Ecto neural progenitor cell (in vitro differentiated cells): ENCODE measurements around the gene GPALPP1.
"Not testable (repeated sequence)": the region's sequence is repeated elsewhere in the genome, so short reads cannot be mapped to it uniquely, and the experiment has no call there.

Source experiments
- DNase-seq: peaks from one replicate; pipeline ENCODE4 v3.0.0-alpha.2; 2018; ENCODE audit warnings: low spot score

The GPALPP1 gene

GRCh38 chr13:44989071-44989889 lies at the start of gene GPALPP1, which contains the start of gene NUFIP1:
GPALPP1 (plus strand) TSS chr13:44989538; CDS start chr13:44989655, 117 bp downstream.
NUFIP1 (minus strand) TSS chr13:44989471; CDS start chr13:44989436, 35 bp downstream.
- peak; percentile 95 for DNase-seq

DNA sequence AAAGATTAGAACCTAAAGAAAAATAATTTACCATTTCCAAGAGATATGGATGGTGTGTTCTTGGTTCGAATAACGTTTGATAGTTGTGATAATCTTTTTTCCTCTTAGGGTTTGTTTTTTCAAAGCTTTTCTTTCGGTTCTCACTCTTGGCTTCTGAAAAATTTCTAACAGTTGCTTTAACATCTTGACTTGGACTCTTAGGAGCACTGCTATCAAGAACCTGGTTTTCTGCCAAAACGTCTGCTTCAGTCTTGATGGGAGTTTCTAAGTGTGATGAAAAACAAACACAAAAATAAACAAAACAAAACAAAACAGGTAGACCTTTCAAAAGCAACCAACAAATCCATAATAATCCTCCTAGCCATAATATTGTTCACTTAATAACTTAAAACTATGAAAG lies 45.9 kb upstream of the GPALPP1 start:
- not testable (repeated sequence) for DNase-seq

DNA sequence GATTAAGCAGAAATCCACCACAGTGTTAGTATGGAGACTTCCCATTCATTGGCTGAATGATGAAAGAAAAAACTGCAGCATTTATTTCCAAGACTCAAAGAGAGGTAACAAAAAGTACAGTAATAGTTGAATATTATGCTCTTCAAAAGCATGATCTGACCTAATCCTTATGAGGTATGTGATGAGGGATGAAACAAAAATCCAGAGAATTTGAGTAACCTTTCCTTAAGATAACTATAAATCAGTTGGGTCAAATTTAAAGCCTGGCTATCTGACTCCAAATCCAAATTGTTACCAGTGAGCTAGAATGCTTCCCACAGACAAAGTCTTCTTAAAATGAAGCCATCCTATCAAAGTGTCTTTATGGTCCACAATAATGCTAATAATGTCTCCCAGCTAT lies 38.2 kb upstream of the GPALPP1 start:
- DNase-seq: no peak

DNA sequence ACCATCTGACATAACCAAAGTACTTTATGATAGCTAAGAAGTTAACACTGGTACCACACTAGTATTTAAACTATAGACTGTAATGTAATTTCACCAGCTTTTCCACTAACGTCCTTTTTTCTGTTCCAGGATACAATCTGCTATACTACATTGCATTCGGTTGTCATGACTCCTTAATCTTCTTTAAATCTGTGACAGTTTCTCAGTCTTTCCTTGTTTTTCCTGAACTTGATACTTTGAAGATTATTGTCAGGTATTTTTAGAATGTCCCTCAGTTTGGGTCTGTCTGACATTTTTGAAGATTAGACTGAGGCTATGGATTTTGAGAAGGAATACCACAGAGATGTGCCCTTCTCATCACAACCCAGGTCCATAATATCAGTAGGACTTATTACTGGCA lies 36.7 kb upstream of the GPALPP1 start:
- DNase-seq: no peak

GRCh38 chr13:44954224-44954623 lies 35.1 kb upstream of the GPALPP1 start:
- DNase-seq: no peak

- DNase-seq: no peak
Measured at GRCh38 chr13:44955406-44955805, 33.9 kb upstream of the GPALPP1 start.

GRCh38 chr13:44961997-44962396 lies 27.3 kb upstream of the GPALPP1 start:
- no peak for DNase-seq

- DNase-seq: no peak
Measured at GRCh38 chr13:44967704-44968433, 21.5 kb upstream of the GPALPP1 start.

- DNase-seq: no peak
Measured at GRCh38 chr13:44968434-44968815, 20.9 kb upstream of the GPALPP1 start.

DNA sequence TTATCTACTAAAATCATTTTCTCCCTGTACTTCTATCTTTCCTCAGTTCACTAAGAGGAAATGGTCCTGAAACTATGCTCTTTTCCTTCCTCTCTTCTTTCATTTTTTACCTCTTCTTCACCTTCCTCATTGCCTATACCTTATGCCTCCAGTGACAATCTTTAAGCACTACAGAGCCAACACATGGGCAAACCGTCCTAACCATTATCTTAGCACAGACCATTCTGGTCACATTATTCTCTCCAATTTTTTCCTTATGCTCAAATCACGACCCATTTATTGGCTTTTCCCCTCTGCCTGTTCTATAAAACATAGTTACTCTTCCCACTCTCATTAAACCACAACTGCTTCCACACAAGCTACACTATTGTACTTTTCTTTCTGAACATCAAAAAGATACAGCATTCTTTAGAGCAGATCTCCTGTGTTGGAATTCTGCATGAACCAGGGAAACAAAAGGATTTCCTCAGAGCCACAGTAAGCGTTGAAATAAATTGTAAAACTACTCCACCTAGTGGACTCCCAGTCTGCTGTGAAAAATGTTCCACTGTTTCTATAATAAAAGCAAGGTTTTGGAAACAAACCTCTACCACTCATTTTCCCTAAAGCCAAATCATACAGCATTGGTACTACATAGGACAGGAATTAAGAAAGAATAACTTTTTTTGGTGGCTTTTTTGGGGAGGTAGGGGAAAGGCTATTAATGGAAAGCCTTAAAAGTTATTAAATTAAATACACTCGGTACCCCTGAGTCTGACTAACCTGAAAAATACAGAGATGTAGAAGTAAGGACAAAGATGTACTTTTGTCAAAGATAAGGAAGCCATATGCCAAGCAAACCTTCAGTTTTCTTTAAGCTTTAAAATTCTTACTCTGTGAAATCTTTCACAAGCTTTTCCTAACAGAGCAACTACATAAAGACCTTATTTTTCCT lies 19.5 kb upstream of the GPALPP1 start:
- DNase-seq: no peak

- DNase-seq: no peak
Measured at GRCh38 chr13:44971656-44972595, 17.4 kb upstream of the GPALPP1 start.

GRCh38 chr13:44972956-44973581 lies 16.3 kb upstream of the GPALPP1 start:
- no peak for DNase-seq

- no peak for DNase-seq
Measured at GRCh38 chr13:44974056-44974793, 15.1 kb upstream of the GPALPP1 start.

DNA sequence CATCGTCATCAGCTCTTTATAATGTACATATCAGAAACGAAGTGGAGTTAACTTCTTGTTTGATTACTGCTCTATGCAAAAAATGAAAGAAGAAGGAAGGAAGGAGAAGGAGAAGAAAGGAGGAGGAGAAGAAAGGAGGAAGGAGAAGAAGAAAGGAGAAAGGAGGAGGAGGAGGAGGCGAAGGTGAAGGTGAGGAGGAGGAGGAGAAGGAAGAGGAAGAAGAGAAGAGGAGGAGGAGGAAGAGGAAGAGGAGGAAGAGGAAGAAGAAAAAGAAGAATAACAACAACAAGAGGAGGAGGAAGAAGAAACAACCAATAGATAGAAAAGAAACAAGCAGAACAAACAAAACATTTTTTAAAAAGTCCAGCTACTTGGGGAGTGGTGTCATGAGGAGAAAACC lies 13.1 kb upstream of the GPALPP1 start:
- DNase-seq: no peak

GRCh38 chr13:44976949-44977583 lies 12.3 kb upstream of the GPALPP1 start:
- no peak for DNase-seq

- no peak for DNase-seq
Measured at GRCh38 chr13:44978328-44978727, 11.0 kb upstream of the GPALPP1 start.

DNA sequence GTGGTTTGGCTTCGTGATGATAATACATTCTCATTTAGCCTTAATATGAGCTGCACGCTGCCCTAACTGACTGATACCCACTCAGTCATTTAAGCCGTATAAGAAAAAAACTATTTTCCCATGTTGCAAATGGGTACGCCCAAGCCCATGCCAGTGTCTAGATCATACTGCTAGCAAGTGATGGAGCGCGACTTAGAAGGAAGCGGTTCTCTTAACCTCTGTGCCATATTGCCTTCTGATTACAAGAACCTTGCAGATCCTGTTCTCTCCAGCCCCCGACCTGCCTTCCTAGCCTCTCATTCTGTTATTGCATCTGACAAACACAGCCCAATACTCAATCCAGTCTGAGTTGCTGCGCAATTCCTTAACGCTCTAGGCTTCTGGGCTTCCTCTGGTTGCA lies 603 bp downstream of the GPALPP1 start:
- no peak for DNase-seq

- DNase-seq: no peak
Measured at GRCh38 chr13:45003417-45003816, 14.1 kb downstream of the GPALPP1 start.

DNA sequence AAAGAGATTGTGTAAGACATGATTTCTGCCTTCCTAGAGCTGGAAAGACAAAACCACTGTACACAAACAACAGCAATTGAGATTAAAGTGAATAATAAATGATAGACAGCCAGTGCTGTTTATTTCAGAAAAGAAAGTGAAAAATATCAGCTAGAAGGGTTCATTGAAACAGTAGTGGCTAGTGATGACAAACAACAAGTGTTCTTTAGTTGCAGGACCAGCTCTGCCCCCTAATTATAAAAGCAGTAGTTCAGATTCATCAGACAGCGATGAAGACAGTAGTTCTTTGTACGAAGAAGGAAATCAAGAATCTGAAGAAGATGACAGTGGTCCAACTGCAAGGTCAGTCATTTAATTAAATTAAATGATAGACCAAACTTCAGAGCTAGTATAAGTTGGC lies 14.8 kb downstream of the GPALPP1 start:
- no peak for DNase-seq
